KMS-11 (cell line): ENCODE results near the gene NFATC1.

Experiments
- H2AFZ ChIP-seq: fragments of 200-600 bp; sonication (generic); 2 replicates; pipeline ENCODE4 v1.6.1; 2016; ENCODE audit warnings: antibody characterized with exemption, mixed run types, low read depth
- H3K27ac ChIP-seq: fragments of 200-600 bp; sonication (generic); 2 replicates; pipeline ENCODE4 v1.6.1; 2016; ENCODE audit warnings: mild to moderate bottlenecking, mixed run types
- H3K27me3 ChIP-seq: fragments of 200-600 bp; sonication (generic); 2 replicates; pipeline ENCODE4 v1.6.1; 2017; ENCODE audit warnings: mild to moderate bottlenecking, low read depth, mixed run types, moderate library complexity; ENCODE audit not compliant: insufficient read depth
- H3K36me3 ChIP-seq: fragments of 200-600 bp; sonication (generic); 2 replicates; pipeline ENCODE4 v1.6.1; 2017; ENCODE audit warnings: mild to moderate bottlenecking, mixed run types; ENCODE audit not compliant: insufficient read depth
- H3K4me1 ChIP-seq: fragments of 200-600 bp; sonication (generic); 2 replicates; pipeline ENCODE4 v1.6.1; 2016; ENCODE audit warnings: mild to moderate bottlenecking, low read depth, mixed run types; ENCODE audit not compliant: poor library complexity, severe bottlenecking
- H3K4me2 ChIP-seq: fragments of 200-600 bp; sonication (generic); 2 replicates; pipeline ENCODE4 v1.7.0; 2016; ENCODE audit warnings: mild to moderate bottlenecking, mixed run types
- H3K4me3 ChIP-seq: fragments of 200-600 bp; sonication (generic); IDR thresholded peaks from 2 replicates; pipeline ENCODE4 v1.6.1; 2017; ENCODE audit warnings: low read depth, low read length, mixed read lengths; ENCODE audit not compliant: insufficient read depth
- H3K79me2 ChIP-seq: fragments of 200-600 bp; sonication (generic); 2 replicates; pipeline ENCODE4 v1.6.1; 2016; ENCODE audit warnings: low read depth, mixed run types; ENCODE audit not compliant: insufficient read depth
- H3K9ac ChIP-seq: fragments of 200-600 bp; sonication (generic); 2 replicates; pipeline ENCODE4 v1.6.1; 2016; ENCODE audit warnings: mild to moderate bottlenecking, mixed run types
- H4K20me1 ChIP-seq: fragments of 200-600 bp; sonication (generic); 2 replicates; pipeline ENCODE4 v1.6.1; 2016; ENCODE audit warnings: mild to moderate bottlenecking, mixed run types; ENCODE audit not compliant: insufficient read depth
- TF ChIP-seq, protein P1 (sequence below): fragments of 200-600 bp; sonication (generic); conservative IDR thresholded peaks from 2 replicates; pipeline ENCODE4 v1.6.1; 2017; ENCODE audit warnings: low read depth, mild to moderate bottlenecking, antibody characterized with exemption, low read length, moderate library complexity, mixed read lengths

The NFATC1 gene

DNA sequence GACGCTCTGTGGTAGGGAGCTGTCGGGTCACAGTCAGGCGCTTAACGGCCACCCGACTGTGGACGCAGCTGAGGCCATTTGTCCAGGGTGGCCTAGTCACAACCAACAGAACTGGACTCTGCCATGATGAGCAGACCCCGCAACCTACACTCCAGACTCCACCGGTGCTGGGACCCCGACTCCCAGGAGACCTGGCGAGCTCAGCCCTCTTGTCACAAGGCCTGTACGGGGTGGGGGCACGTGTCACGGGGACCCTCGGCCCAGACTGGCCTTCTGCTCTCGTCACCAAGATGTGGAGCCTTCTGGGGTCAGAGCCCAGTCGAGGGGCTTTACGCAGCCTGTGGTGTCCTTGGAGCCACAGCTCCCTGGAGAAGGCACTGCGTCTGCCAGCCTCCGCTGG lies 22.5 kb downstream of the NFATC1 start:
- Histone ChIP-seq H3K27me3 (no peaks in the 10 kb centered on the region), H3K4me1 (no peaks in the 10 kb centered on the region), H3K4me2 (no peak overlapping the region), H3K4me3 (no peak overlapping the region), H4K20me1 (no peaks in the 10 kb centered on the region), H2AFZ (no peak overlapping the region), H3K79me2 (no peaks in the 10 kb centered on the region), H3K27ac (no peak overlapping the region), H3K9ac (no peak overlapping the region), H3K36me3 (no peaks in the 10 kb centered on the region)
- TF ChIP-seq, protein P1, sequence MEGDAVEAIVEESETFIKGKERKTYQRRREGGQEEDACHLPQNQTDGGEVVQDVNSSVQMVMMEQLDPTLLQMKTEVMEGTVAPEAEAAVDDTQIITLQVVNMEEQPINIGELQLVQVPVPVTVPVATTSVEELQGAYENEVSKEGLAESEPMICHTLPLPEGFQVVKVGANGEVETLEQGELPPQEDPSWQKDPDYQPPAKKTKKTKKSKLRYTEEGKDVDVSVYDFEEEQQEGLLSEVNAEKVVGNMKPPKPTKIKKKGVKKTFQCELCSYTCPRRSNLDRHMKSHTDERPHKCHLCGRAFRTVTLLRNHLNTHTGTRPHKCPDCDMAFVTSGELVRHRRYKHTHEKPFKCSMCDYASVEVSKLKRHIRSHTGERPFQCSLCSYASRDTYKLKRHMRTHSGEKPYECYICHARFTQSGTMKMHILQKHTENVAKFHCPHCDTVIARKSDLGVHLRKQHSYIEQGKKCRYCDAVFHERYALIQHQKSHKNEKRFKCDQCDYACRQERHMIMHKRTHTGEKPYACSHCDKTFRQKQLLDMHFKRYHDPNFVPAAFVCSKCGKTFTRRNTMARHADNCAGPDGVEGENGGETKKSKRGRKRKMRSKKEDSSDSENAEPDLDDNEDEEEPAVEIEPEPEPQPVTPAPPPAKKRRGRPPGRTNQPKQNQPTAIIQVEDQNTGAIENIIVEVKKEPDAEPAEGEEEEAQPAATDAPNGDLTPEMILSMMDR, result no peak

DNA sequence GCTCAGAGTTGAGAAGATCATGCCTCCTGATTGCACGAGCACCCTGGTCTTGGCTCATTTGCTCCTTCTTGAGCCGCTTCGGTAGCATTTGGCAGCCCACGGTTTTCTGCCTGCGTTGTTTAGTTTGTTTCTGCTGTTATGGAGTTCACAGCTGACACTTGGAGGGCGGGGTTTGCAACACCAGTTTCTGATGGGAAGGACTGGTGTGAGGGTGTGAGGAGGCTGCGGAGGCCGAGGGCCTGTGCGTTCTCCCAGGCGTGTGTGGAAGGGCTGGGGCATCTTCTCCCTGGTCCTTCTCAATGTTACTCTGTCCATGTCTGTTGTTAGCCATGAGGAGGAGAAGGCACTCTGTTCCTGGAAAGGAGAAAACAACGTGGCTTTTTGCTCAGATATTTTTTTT lies 22.9 kb downstream of the NFATC1 start:
- Histone ChIP-seq H2AFZ (no peak overlapping the region), H3K4me2 (no peak overlapping the region), H3K4me3 (no peak overlapping the region), H3K36me3 (no peaks in the 10 kb centered on the region), H4K20me1 (no peaks in the 10 kb centered on the region), H3K27ac (no peak overlapping the region), H3K9ac (no peak overlapping the region), H3K4me1 (no peaks in the 10 kb centered on the region), H3K27me3 (no peaks in the 10 kb centered on the region), H3K79me2 (no peaks in the 10 kb centered on the region)
- TF ChIP-seq, protein P1, result no peak

- H3K9ac ChIP-seq, result no peak overlapping the region
Measured at GRCh38 chr18:79420033-79420745, 24.5 kb downstream of the NFATC1 start.

DNA sequence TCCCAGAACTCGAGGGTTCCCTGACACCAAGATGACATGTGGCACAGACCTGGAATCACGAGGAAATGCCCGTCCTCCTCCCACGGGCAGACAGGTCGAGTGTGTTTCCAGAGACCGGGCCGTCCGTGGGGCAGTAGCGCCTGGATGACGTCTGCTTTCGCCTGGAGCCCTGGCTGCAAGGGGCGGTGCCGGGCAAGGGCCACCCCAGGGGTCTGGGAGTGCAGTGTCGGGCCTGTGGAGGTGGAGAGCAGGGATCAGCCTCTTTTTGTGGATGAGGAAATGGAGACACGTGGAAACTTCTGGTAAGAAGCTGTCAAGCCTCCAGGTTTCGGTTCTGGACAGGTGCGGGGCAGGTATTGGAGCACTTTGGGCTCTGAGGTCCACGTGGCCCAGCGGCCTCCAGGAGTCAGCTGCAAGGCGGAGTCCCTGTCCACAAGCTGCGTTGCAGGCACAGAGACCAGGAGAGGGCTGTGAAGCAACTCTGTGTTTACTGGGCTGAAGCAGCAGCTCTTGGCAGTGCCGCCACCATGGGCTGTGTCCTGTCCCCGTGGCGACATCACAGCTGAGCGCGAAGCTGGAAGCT lies 25.6 kb downstream of the NFATC1 start:
- H4K20me1 ChIP-seq, result no peaks in the 10 kb centered on the region
- no peak overlapping the region for H3K4me2 ChIP-seq

More at GRCh38 chr18:79420033-79420745, 24.5 kb downstream of the NFATC1 start:
- H3K27ac ChIP-seq, result no peak overlapping the region
- no peaks in the 10 kb centered on the region for H3K4me1 ChIP-seq
- no peaks in the 10 kb centered on the region for H3K36me3 ChIP-seq
- H3K79me2 ChIP-seq, result no peaks in the 10 kb centered on the region
- H3K4me3 ChIP-seq, result no peak overlapping the region
- H3K27me3 ChIP-seq, result no peaks in the 10 kb centered on the region
- H2AFZ ChIP-seq, result no peak overlapping the region
- H4K20me1 ChIP-seq, result no peaks in the 10 kb centered on the region
- TF ChIP-seq, protein P1, result no peak
- H3K4me2 ChIP-seq, result no peak overlapping the region

More for the DNA sequence above, 25.6 kb downstream of the NFATC1 start:
- Histone ChIP-seq H3K27ac (no peak overlapping the region), H3K4me3 (no peak overlapping the region), H3K4me1 (no peaks in the 10 kb centered on the region), H2AFZ (no peak overlapping the region), H3K9ac (no peak overlapping the region), H3K27me3 (no peaks in the 10 kb centered on the region), H3K36me3 (no peaks in the 10 kb centered on the region), H3K79me2 (no peaks in the 10 kb centered on the region)
- TF ChIP-seq, protein P1, result no peak
